ENCODE data around the gene CHST9. TPM values are rescaled to one million over a fixed set of nuclear protein-coding genes. Genes with fewer than 3 reads are reported as not detected.

The CHST9 gene
- total RNA-seq, 1 experiment from 2014 or later: 19.2 TPM

- no peak for TF ChIP-seq ZNF396 (CRISPR knock-in tag; IDR thresholded peaks at IDR 0.05; ENCODE audit: borderline replicate concordance)
- TF ChIP-seq USF2 (CRISPR knock-in tag; IDR thresholded peaks at IDR 0.05): no peak
- TF ChIP-seq CREM (CRISPR knock-in tag; IDR thresholded peaks at IDR 0.05): no peak
- no peak for TF ChIP-seq RELA (CRISPR knock-in tag; IDR thresholded peaks at IDR 0.05; ENCODE audit: borderline replicate concordance)
- TF ChIP-seq MXD4 (CRISPR knock-in tag; IDR thresholded peaks at IDR 0.05; ENCODE audit: borderline replicate concordance): no peak
Measured at GRCh38 chr18:27175245-27175644, 9.9 kb downstream of the CHST9 start (continued).

GRCh38 chr18:27171993-27172392 is 13.1 kb downstream of the CHST9 start:
- H3K27me3 Mint-ChIP-seq (ENCODE audit: low read depth): no peaks in the 10 kb centered on the region
- no peak overlapping the region for H3K27ac Mint-ChIP-seq
- no peak overlapping the region for H3K4me3 Mint-ChIP-seq
- H3K9me3 Mint-ChIP-seq: peaks cover 6% of the 10 kb centered on the region; the same call in 1 of the 2 replicates
- H3K4me1 Mint-ChIP-seq: peaks cover 29% of the 10 kb centered on the region
- peaks cover 15% of the 10 kb centered on the region for H3K36me3 Mint-ChIP-seq
- CTCF ChIA-PET: interaction anchor here (0.7 kb wide), 1 partner anchor 214 kb away, joined by 3 read pairs; no protein-coding TSS in a partner anchor
- POLR2A ChIA-PET: no interaction called here
- DNase-seq (ENCODE audit: low spot score): no peak
- TF ChIP-seq SP1 (CRISPR knock-in tag; conservative IDR thresholded peaks at IDR 0.05): no peak
- no peak for TF ChIP-seq CBFB (CRISPR knock-in tag; IDR thresholded peaks at IDR 0.05; ENCODE audit: low read depth)
- TF ChIP-seq EMX1 (CRISPR knock-in tag; IDR thresholded peaks at IDR 0.05): no peak
- no peak for TF ChIP-seq ZMAT4 (CRISPR knock-in tag; IDR thresholded peaks at IDR 0.05)
- no peak for TF ChIP-seq CDX4 (CRISPR knock-in tag; IDR thresholded peaks at IDR 0.05; ENCODE audit: borderline replicate concordance)
- no peak for TF ChIP-seq ZBTB21 (CRISPR knock-in tag; IDR thresholded peaks at IDR 0.05; ENCODE audit: borderline replicate concordance)
- no peak for TF ChIP-seq RORB (CRISPR knock-in tag; IDR thresholded peaks at IDR 0.05)
- TF ChIP-seq, protein P1, sequence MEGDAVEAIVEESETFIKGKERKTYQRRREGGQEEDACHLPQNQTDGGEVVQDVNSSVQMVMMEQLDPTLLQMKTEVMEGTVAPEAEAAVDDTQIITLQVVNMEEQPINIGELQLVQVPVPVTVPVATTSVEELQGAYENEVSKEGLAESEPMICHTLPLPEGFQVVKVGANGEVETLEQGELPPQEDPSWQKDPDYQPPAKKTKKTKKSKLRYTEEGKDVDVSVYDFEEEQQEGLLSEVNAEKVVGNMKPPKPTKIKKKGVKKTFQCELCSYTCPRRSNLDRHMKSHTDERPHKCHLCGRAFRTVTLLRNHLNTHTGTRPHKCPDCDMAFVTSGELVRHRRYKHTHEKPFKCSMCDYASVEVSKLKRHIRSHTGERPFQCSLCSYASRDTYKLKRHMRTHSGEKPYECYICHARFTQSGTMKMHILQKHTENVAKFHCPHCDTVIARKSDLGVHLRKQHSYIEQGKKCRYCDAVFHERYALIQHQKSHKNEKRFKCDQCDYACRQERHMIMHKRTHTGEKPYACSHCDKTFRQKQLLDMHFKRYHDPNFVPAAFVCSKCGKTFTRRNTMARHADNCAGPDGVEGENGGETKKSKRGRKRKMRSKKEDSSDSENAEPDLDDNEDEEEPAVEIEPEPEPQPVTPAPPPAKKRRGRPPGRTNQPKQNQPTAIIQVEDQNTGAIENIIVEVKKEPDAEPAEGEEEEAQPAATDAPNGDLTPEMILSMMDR (IDR thresholded peaks at IDR 0.05): no peak
- no peak for TF ChIP-seq ZNF396 (CRISPR knock-in tag; IDR thresholded peaks at IDR 0.05; ENCODE audit: borderline replicate concordance)
- TF ChIP-seq TEAD4 (CRISPR knock-in tag; IDR thresholded peaks at IDR 0.05): no peak
- TF ChIP-seq NR2C2 (CRISPR knock-in tag; IDR thresholded peaks at IDR 0.05): no peak
- TF ChIP-seq, protein P2, sequence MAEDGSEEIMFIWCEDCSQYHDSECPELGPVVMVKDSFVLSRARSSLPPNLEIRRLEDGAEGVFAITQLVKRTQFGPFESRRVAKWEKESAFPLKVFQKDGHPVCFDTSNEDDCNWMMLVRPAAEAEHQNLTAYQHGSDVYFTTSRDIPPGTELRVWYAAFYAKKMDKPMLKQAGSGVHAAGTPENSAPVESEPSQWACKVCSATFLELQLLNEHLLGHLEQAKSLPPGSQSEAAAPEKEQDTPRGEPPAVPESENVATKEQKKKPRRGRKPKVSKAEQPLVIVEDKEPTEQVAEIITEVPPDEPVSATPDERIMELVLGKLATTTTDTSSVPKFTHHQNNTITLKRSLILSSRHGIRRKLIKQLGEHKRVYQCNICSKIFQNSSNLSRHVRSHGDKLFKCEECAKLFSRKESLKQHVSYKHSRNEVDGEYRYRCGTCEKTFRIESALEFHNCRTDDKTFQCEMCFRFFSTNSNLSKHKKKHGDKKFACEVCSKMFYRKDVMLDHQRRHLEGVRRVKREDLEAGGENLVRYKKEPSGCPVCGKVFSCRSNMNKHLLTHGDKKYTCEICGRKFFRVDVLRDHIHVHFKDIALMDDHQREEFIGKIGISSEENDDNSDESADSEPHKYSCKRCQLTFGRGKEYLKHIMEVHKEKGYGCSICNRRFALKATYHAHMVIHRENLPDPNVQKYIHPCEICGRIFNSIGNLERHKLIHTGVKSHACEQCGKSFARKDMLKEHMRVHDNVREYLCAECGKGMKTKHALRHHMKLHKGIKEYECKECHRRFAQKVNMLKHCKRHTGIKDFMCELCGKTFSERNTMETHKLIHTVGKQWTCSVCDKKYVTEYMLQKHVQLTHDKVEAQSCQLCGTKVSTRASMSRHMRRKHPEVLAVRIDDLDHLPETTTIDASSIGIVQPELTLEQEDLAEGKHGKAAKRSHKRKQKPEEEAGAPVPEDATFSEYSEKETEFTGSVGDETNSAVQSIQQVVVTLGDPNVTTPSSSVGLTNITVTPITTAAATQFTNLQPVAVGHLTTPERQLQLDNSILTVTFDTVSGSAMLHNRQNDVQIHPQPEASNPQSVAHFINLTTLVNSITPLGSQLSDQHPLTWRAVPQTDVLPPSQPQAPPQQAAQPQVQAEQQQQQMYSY (CRISPR knock-in tag; IDR thresholded peaks at IDR 0.05): no peak
- no peak for ATAC-seq

GRCh38 chr18:27165412-27165811 is 19.7 kb downstream of the CHST9 start:
- no peak for ATAC-seq
- CTCF ChIA-PET: no interaction called here
- POLR2A ChIA-PET: no interaction called here
- Mint-ChIP-seq H3K9me3 (peaks cover 45% of the 10 kb centered on the region), H3K27ac (no peak overlapping the region), H3K4me1 (no peaks in the 10 kb centered on the region), H3K4me3 (no peak overlapping the region), H3K36me3 (peaks cover 67% of the 10 kb centered on the region), H3K27me3 (ENCODE audit: low read depth) (no peaks in the 10 kb centered on the region)
- DNase-seq (ENCODE audit: low spot score): no peak
- no peak for TF ChIP-seq ZNF121 (CRISPR knock-in tag; IDR thresholded peaks at IDR 0.05)
- no peak for TF ChIP-seq SP1 (CRISPR knock-in tag; conservative IDR thresholded peaks at IDR 0.05)
- TF ChIP-seq, protein P1 (IDR thresholded peaks at IDR 0.05): no peak
- no peak for TF ChIP-seq CDX4 (CRISPR knock-in tag; IDR thresholded peaks at IDR 0.05; ENCODE audit: borderline replicate concordance)
- no peak for TF ChIP-seq ZNF532 (CRISPR knock-in tag; IDR thresholded peaks at IDR 0.05; ENCODE audit: borderline replicate concordance)

Data from WTC11 (cell line).